Measurements from ENCODE around the gene RAB23. TPM values are rescaled to one million over a fixed set of nuclear protein-coding genes. Genes with fewer than 3 reads are reported as not detected.

Gene RAB23
- total RNA-seq, 1 experiment from 2014 or later = 8.4 TPM

DNA sequence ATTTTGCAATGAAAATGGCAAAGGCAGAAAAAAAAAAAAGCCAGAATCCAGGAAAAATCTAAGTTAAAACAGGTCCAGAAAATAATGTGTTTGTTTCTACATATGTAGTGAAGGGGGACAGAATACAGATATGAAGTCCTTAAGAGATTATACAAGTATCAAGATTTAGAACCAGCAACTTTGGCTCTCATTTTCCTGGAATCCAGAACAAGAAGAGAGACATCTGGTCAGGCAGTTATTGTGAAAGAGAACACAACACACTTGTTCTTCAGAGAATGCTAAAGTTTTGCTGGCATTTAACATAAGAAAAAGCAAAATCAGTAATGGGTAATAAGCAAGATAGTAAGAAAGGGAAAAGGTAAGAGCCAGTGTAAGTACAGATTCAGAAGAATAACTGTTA lies 28.9 kb downstream of the RAB23 start:
- intact Hi-C loops (cut with micrococcal nuclease) = loop anchor here (5.0 kb wide), 1 partner anchor 74 kb away; no protein-coding TSS in a partner anchor
- no peaks in the 10 kb centered on the region for H3K27me3 Mint-ChIP-seq (ENCODE audit: insufficient read depth, unreplicated experiment)
- H3K27ac Mint-ChIP-seq (ENCODE audit: low read depth, unreplicated experiment) = no peak overlapping the region
- ChIA-PET POLR2A (interaction anchor here (0.6 kb wide), 1 partner anchor 13 kb away, joined by 3 read pairs; no protein-coding TSS in a partner anchor), CTCF (no interaction called here)
- no peaks in the 10 kb centered on the region for H3K9me3 Mint-ChIP-seq (ENCODE audit: unreplicated experiment)
- no peaks in the 10 kb centered on the region for H3K4me1 Mint-ChIP-seq (ENCODE audit: insufficient read depth, unreplicated experiment)
- no peak for DNase-seq (ENCODE audit: unreplicated experiment)
- H3K36me3 Mint-ChIP-seq (ENCODE audit: insufficient read depth, unreplicated experiment) = peaks cover 14% of the 10 kb centered on the region
- TF ChIP-seq, protein P1, sequence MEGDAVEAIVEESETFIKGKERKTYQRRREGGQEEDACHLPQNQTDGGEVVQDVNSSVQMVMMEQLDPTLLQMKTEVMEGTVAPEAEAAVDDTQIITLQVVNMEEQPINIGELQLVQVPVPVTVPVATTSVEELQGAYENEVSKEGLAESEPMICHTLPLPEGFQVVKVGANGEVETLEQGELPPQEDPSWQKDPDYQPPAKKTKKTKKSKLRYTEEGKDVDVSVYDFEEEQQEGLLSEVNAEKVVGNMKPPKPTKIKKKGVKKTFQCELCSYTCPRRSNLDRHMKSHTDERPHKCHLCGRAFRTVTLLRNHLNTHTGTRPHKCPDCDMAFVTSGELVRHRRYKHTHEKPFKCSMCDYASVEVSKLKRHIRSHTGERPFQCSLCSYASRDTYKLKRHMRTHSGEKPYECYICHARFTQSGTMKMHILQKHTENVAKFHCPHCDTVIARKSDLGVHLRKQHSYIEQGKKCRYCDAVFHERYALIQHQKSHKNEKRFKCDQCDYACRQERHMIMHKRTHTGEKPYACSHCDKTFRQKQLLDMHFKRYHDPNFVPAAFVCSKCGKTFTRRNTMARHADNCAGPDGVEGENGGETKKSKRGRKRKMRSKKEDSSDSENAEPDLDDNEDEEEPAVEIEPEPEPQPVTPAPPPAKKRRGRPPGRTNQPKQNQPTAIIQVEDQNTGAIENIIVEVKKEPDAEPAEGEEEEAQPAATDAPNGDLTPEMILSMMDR (IDR thresholded peaks at IDR 0.05; ENCODE audit: unreplicated experiment) = no peak
- no TSS peak for BruUV-seq (replicated peaks)
- no peak overlapping the region for H3K4me3 Mint-ChIP-seq (ENCODE audit: unreplicated experiment)

DNA sequence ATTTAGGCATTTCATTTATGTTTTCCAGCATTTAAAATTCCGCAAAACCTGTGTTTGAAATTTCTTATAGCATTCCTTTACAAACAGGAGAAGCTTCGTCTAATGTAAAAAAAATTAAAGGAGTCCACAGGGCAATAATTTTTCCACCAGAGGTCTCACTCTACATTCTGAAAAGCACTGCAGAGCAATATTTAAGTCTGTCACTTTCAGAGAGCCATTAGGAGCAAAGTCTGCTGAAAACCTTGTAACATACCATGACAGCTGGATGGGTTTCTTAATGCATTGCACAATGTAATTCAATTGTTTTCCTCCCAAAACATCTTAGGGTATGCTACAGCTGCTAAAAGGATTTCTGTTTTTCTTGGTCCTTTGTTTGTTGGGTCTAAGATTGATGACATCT lies 32.0 kb downstream of the RAB23 start:
- TF ChIP-seq, protein P1 (IDR thresholded peaks at IDR 0.05; ENCODE audit: unreplicated experiment) = no peak
- no TSS peak for BruUV-seq (replicated peaks)
- ChIA-PET CTCF (interaction anchor here (0.6 to 4.8 kb wide), 16 partner anchors 8 to 286 kb away, joined by 3 to 54 read pairs (median 3); partner anchors contain the start of genes PRIM2 and RAB23), POLR2A (interaction anchor here (0.7 to 2.0 kb wide), 4 partner anchors 16 to 127 kb away, joined by 3 to 7 read pairs (median 6); partner anchors contain the start of gene PRIM2)
- Mint-ChIP-seq H3K9me3 (ENCODE audit: unreplicated experiment) (no peaks in the 10 kb centered on the region), H3K36me3 (ENCODE audit: insufficient read depth, unreplicated experiment) (peaks cover 24% of the 10 kb centered on the region), H3K4me3 (ENCODE audit: unreplicated experiment) (no peak overlapping the region), H3K27me3 (ENCODE audit: insufficient read depth, unreplicated experiment) (no peaks in the 10 kb centered on the region), H3K4me1 (ENCODE audit: insufficient read depth, unreplicated experiment) (no peaks in the 10 kb centered on the region), H3K27ac (ENCODE audit: low read depth, unreplicated experiment) (no peak overlapping the region)
- DNase-seq (ENCODE audit: unreplicated experiment) = peak; percentile 17
- intact Hi-C loops (cut with micrococcal nuclease) = loop anchor here (2.0 to 5.0 kb wide), 2 partner anchors 77 to 135 kb away; no protein-coding TSS in a partner anchor

DNA sequence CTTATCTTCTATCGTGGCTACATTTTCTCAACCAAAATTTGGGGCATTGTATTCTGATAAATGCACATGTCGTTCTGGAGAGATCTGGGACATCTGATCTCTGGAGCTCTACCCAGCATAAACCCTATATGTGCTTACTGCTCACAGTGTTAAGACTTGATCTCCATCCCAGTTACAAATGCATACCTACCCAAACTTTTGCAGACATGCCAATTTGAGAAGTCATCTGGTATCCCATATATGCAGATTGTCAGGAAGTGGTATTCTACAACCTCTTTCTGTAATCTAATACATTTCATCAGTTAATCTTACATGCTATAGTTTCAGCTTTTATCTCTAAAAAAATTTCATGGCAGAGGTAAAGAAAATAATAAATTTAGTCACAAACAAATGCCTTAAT lies 38.8 kb downstream of the RAB23 start:
- POLR2A ChIA-PET = no interaction called here
- Mint-ChIP-seq H3K4me3 (ENCODE audit: unreplicated experiment) (no peak overlapping the region), H3K27me3 (ENCODE audit: insufficient read depth, unreplicated experiment) (no peaks in the 10 kb centered on the region), H3K4me1 (ENCODE audit: insufficient read depth, unreplicated experiment) (peaks cover 4% of the 10 kb centered on the region), H3K9me3 (ENCODE audit: unreplicated experiment) (no peaks in the 10 kb centered on the region), H3K27ac (ENCODE audit: low read depth, unreplicated experiment) (no peak overlapping the region), H3K36me3 (ENCODE audit: insufficient read depth, unreplicated experiment) (peaks cover 50% of the 10 kb centered on the region)
- CTCF ChIA-PET = interaction anchor here (0.8 kb wide), 1 partner anchor 51 kb away, joined by 3 read pairs; no protein-coding TSS in a partner anchor
- no peak for DNase-seq (ENCODE audit: unreplicated experiment)
- intact Hi-C loops (cut with micrococcal nuclease) = no loop called here
- no TSS peak for BruUV-seq (replicated peaks)
- TF ChIP-seq, protein P1 (IDR thresholded peaks at IDR 0.05; ENCODE audit: unreplicated experiment) = no peak

DNA sequence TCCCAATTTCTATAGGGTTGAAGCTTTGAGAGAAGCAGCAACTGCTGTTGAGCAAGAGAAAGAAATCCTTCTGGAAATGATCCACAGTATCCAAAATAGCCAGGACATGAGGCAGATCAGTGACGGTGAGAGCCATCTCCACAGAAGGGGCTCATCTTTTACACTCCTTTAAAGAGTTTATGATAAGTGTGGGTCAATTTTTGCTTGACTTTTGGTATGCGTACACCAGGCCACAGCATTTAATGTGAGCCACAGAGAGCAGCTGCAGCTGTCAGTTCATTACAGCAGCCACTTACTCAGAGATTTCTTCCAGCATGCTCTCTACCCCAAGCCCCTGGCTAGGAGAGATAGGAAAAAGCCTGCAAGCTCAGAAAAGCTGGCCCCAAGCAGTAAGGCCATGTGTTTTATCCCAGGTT lies 40.1 kb downstream of the RAB23 start:
- Mint-ChIP-seq H3K4me1 (ENCODE audit: insufficient read depth, unreplicated experiment) (peaks cover 4% of the 10 kb centered on the region), H3K27ac (ENCODE audit: low read depth, unreplicated experiment) (peak overlapping the region; percentile 69), H3K9me3 (ENCODE audit: unreplicated experiment) (no peaks in the 10 kb centered on the region), H3K4me3 (ENCODE audit: unreplicated experiment) (no peak overlapping the region), H3K36me3 (ENCODE audit: insufficient read depth, unreplicated experiment) (peaks cover 47% of the 10 kb centered on the region), H3K27me3 (ENCODE audit: insufficient read depth, unreplicated experiment) (no peaks in the 10 kb centered on the region)
- TF ChIP-seq, protein P1 (IDR thresholded peaks at IDR 0.05; ENCODE audit: unreplicated experiment) = no peak
- no TSS peak for BruUV-seq (replicated peaks)
- intact Hi-C loops (cut with micrococcal nuclease) = no loop called here
- POLR2A ChIA-PET = interaction anchor here (0.5 kb wide), 1 partner anchor 10 kb away, joined by 3 read pairs; no protein-coding TSS in a partner anchor
- CTCF ChIA-PET = interaction anchor here (0.6 kb wide), 1 partner anchor 10 kb away, joined by 4 read pairs; no protein-coding TSS in a partner anchor
- DNase-seq (ENCODE audit: unreplicated experiment) = no peak

Data from MCF 10A (cell line).